Measurements from ENCODE around the gene CLC.

The CLC gene

GRCh38 chr19:39752390-39752789, 14.6 kb upstream of the CLC start:
- Histone ChIP-seq H3K27ac (no peak overlapping the region), H3K4me3 (ENCODE audit: low read depth, low read length) (no peak overlapping the region), H3K27me3 (replicated peaks) (no peaks in the 10 kb centered on the region), H3K36me3 (replicated peaks) (no peaks in the 10 kb centered on the region)
- DNase-seq = no peak
- TF ChIP-seq CTCF (IDR thresholded peaks at IDR 0.05; ENCODE audit: low read depth, low read length, missing control alignments) = no peak
- in situ Hi-C loops (cut with HindIII; ENCODE audit: low pct_ligation_motif_present, low sequenced_read_pairs) = no loop called here

GRCh38 chr19:39749981-39750380, 12.2 kb upstream of the CLC start:
- in situ Hi-C loops (cut with HindIII; ENCODE audit: low pct_ligation_motif_present, low sequenced_read_pairs) = no loop called here
- H3K4me3 ChIP-seq (ENCODE audit: low read depth, low read length) = no peak overlapping the region

GRCh38 chr19:39746836-39747529, 9.2 kb upstream of the CLC start:
- Histone ChIP-seq H3K4me3 (ENCODE audit: low read depth, low read length) (no peak overlapping the region), H3K27me3 (replicated peaks) (no peaks in the 10 kb centered on the region), H3K36me3 (replicated peaks) (no peaks in the 10 kb centered on the region), H3K27ac (no peak overlapping the region)
- TF ChIP-seq CTCF (IDR thresholded peaks at IDR 0.05; ENCODE audit: low read depth, low read length, missing control alignments) = no peak
- in situ Hi-C loops (cut with HindIII; ENCODE audit: low pct_ligation_motif_present, low sequenced_read_pairs) = no loop called here
- DNase-seq = no peak

More at GRCh38 chr19:39749981-39750380, 12.2 kb upstream of the CLC start:
- no peak for DNase-seq
- H3K27ac ChIP-seq = no peak overlapping the region
- no peaks in the 10 kb centered on the region for H3K27me3 ChIP-seq (replicated peaks)
- no peaks in the 10 kb centered on the region for H3K36me3 ChIP-seq (replicated peaks)
- no peak for TF ChIP-seq CTCF (IDR thresholded peaks at IDR 0.05; ENCODE audit: low read depth, low read length, missing control alignments)

GRCh38 chr19:39745643-39746042, 7.8 kb upstream of the CLC start:
- no peak overlapping the region for H3K4me3 ChIP-seq (ENCODE audit: low read depth, low read length)
- in situ Hi-C loops (cut with HindIII; ENCODE audit: low pct_ligation_motif_present, low sequenced_read_pairs) = no loop called here
- TF ChIP-seq CTCF (IDR thresholded peaks at IDR 0.05; ENCODE audit: low read depth, low read length, missing control alignments) = no peak
- H3K36me3 ChIP-seq (replicated peaks) = no peaks in the 10 kb centered on the region
- H3K27me3 ChIP-seq (replicated peaks) = no peaks in the 10 kb centered on the region
- no peak for DNase-seq
- no peak overlapping the region for H3K27ac ChIP-seq

GRCh38 chr19:39740395-39740794, 2.6 kb upstream of the CLC start:
- H3K4me3 ChIP-seq (ENCODE audit: low read depth, low read length) = no peak overlapping the region
- H3K27me3 ChIP-seq (replicated peaks) = no peaks in the 10 kb centered on the region
- in situ Hi-C loops (cut with HindIII; ENCODE audit: low pct_ligation_motif_present, low sequenced_read_pairs) = no loop called here
- H3K36me3 ChIP-seq (replicated peaks) = no peaks in the 10 kb centered on the region
- H3K27ac ChIP-seq = no peak overlapping the region
- TF ChIP-seq CTCF (IDR thresholded peaks at IDR 0.05; ENCODE audit: low read depth, low read length, missing control alignments) = no peak
- no peak for DNase-seq

- Histone ChIP-seq H3K27me3 (replicated peaks) (no peaks in the 10 kb centered on the region), H3K4me3 (ENCODE audit: low read depth, low read length) (no peak overlapping the region), H3K36me3 (replicated peaks) (no peaks in the 10 kb centered on the region), H3K27ac (no peak overlapping the region)
- no peak for DNase-seq
- no peak for TF ChIP-seq CTCF (IDR thresholded peaks at IDR 0.05; ENCODE audit: low read depth, low read length, missing control alignments)
- in situ Hi-C loops (cut with HindIII; ENCODE audit: low pct_ligation_motif_present, low sequenced_read_pairs) = no loop called here
Measured at GRCh38 chr19:39738814-39739213, 985 bp upstream of the CLC start.

All from brain microvascular endothelial cell (primary cell).